CD14-positive monocyte (primary cell): ENCODE measurements around the gene CDKN2AIP. TPM values are rescaled to one million over a fixed set of nuclear protein-coding genes. Genes with fewer than 3 reads are reported as not detected.
A peak's percentile ranks its signal among the peaks of the same experiment; 100 is the strongest.

Experiments
- DNase-seq, 3 donors: peaks; one replicate each; pipeline ENCODE4 v3.0.0-alpha.2; 2011 to 2022
- H2AFZ ChIP-seq: 2 replicates; pipeline ENCODE4 v1.6.0; 2012; ENCODE audit warnings: mild to moderate bottlenecking, low read depth, low read length, inconsistent platforms; ENCODE audit not compliant: insufficient read depth, poor library complexity, severe bottlenecking
- H3K27ac ChIP-seq, 2 donors: 1 replicate in 1 of 2; 2 replicates in 1 of 2; pipeline ENCODE4 v1.5.1; 2012 to 2013; ENCODE audit warnings: low read length in 2 of 2, control low read depth in 1 of 2, inconsistent platforms in 1 of 2, low read depth in 1 of 2, mild to moderate bottlenecking in 1 of 2
- H3K27me3 ChIP-seq, 2 donors: one replicate each; pipeline versions ENCODE4 v1.6.0 to v1.6.1; 2011 to 2013; ENCODE audit warnings: low read length in 2 of 2; ENCODE audit not compliant: control insufficient read depth in 2 of 2, insufficient read depth in 2 of 2
- H3K36me3 ChIP-seq, 2 donors: replicated peaks in 1 of 2; 1 replicate in 1 of 2; 2 replicates in 1 of 2; pipeline versions ENCODE4 v1.5.1 to v1.6.1; 2012 to 2013; ENCODE audit warnings: low read length in 2 of 2, control low read depth in 1 of 2, inconsistent platforms in 1 of 2, mild to moderate bottlenecking in 1 of 2; ENCODE audit not compliant: insufficient read depth in 2 of 2, control insufficient read depth in 1 of 2
- H3K4me1 ChIP-seq, 2 donors: 1 replicate in 1 of 2; 2 replicates in 1 of 2; pipeline versions ENCODE4 v1.5.1 to v1.6.1; 2012 to 2013; ENCODE audit warnings: low read length in 2 of 2, control low read depth in 1 of 2, inconsistent platforms in 1 of 2, mild to moderate bottlenecking in 1 of 2, moderate library complexity in 1 of 2; ENCODE audit not compliant: insufficient read depth in 2 of 2, control insufficient read depth in 1 of 2
- H3K4me2 ChIP-seq: replicated peaks from 2 replicates; pipeline ENCODE3; 2012; ENCODE audit warnings: low read length, moderate library complexity, mild to moderate bottlenecking; ENCODE audit not compliant: poor library complexity, severe bottlenecking; ENCODE audit errors: extremely low read depth
- H3K4me3 ChIP-seq, 3 experiments: fragments of 200-600 bp in 1 of 3; sonication (generic) in 1 of 3; replicated peaks in 1 of 3; 1 replicate in 2 of 3; 2 replicates in 1 of 3; pipeline ENCODE4 v1.5.1; 2011 to 2013; ENCODE audit warnings: low read length in 3 of 3, mild to moderate bottlenecking in 3 of 3, control low read depth in 2 of 3, low read depth in 2 of 3, inconsistent platforms in 1 of 3, moderate library complexity in 1 of 3
- H3K79me2 ChIP-seq: 2 replicates; pipeline ENCODE4 v1.6.0; 2012; ENCODE audit warnings: mild to moderate bottlenecking, control low read depth, inconsistent platforms, low read length, moderate library complexity; ENCODE audit not compliant: insufficient read depth
- H3K9ac ChIP-seq: 2 replicates; pipeline ENCODE4 v1.6.0; 2017; ENCODE audit warnings: low read length, mild to moderate bottlenecking; ENCODE audit not compliant: insufficient read depth, poor library complexity, severe bottlenecking
- H3K9me3 ChIP-seq, 2 donors: replicated peaks in 1 of 2; 1 replicate in 1 of 2; 2 replicates in 1 of 2; pipeline versions ENCODE4 v1.5.1 to v1.6.1; 2012 to 2013; ENCODE audit warnings: low read length in 2 of 2, control low read depth in 1 of 2; ENCODE audit not compliant: control insufficient read depth in 1 of 2, insufficient read depth in 1 of 2
- H4K20me1 ChIP-seq: 2 replicates; pipeline ENCODE4 v1.6.0; 2012; ENCODE audit warnings: mild to moderate bottlenecking, low read length, control low read depth, moderate library complexity; ENCODE audit not compliant: insufficient read depth
- H3K27ac Mint-ChIP-seq, 7 donors: one replicate each; pipeline ENCODE4 v1.8.0; 2020; ENCODE audit warnings: mild to moderate bottlenecking in 7 of 7, mixed read lengths in 7 of 7, moderate library complexity in 6 of 7, inconsistent platforms in 2 of 7
- H3K27me3 Mint-ChIP-seq, 3 donors: one replicate each; pipeline ENCODE4 v1.8.0; 2021 to 2022; ENCODE audit warnings: low read depth in 3 of 3, mild to moderate bottlenecking in 3 of 3, mixed read lengths in 3 of 3, moderate library complexity in 3 of 3, inconsistent platforms in 1 of 3
- H3K36me3 Mint-ChIP-seq, 2 donors: one replicate each; pipeline ENCODE4 v1.8.0; 2020; ENCODE audit warnings: mixed read lengths in 2 of 2, inconsistent platforms in 1 of 2, mild to moderate bottlenecking in 1 of 2
- H3K4me1 Mint-ChIP-seq: one replicate; pipeline ENCODE4 v1.8.0; 2020; ENCODE audit warnings: mild to moderate bottlenecking, mixed read lengths
- H3K4me3 Mint-ChIP-seq, 2 donors: one replicate each; pipeline ENCODE4 v1.8.0; 2020; ENCODE audit warnings: mild to moderate bottlenecking in 2 of 2, mixed read lengths in 2 of 2, moderate library complexity in 1 of 2
- H3K9me3 Mint-ChIP-seq, 7 donors: one replicate each; pipeline ENCODE4 v1.8.0; 2020 to 2022; ENCODE audit warnings: mixed read lengths in 7 of 7, mild to moderate bottlenecking in 6 of 7, moderate library complexity in 6 of 7, inconsistent platforms in 2 of 7
- CTCF ChIP-seq: fragments of 200-600 bp; IDR thresholded peaks from one replicate; pipeline ENCODE4 v1.8.0; 2022; ENCODE audit warnings: antibody characterized with exemption, mild to moderate bottlenecking
- WGBS: methylation state at CpG from one replicate; pipeline ENCODE4 v1.1.5; 2013; ENCODE audit warnings: missing lambda C conversion rate; ENCODE audit not compliant: insufficient coverage; 5-methylcytosine and 5-hydroxymethylcytosine counted together
- intact Hi-C, 2 donors: fragments of 100-400 bp; cut with micrococcal nuclease; formaldehyde crosslinking; loops; one replicate each; pipeline versions ENCODE4 v1.15.0 to v1.15.1; 2023
- polyA plus RNA-seq, 3 donors: library from polyadenylated mRNA; depleted of rRNA in 1 of 3; unstranded in 2 of 3; stranded (reverse) in 1 of 3; fragments of 300-500 nt in 2 of 3; fragments of >200 nt in 1 of 3; fragmentation: Illumina TruSeq in 2 of 3; gene quantifications; 1 replicate in 2 of 3; 2 replicates in 1 of 3; pipeline ENCODE4 v1.2.3, GENCODE V29; 2012 to 2021

Gene CDKN2AIP
- polyA plus RNA-seq, 3 donors: 3.1 to 4.4 (median 3.7) TPM

- Histone ChIP-seq H3K36me3 (no peaks in the 10 kb centered on the region), H3K27me3 (no peaks in the 10 kb centered on the region), H4K20me1 (no peaks in the 10 kb centered on the region), H3K79me2 (no peaks in the 10 kb centered on the region), H3K4me3 (no peak overlapping the region), H3K9ac (no peak overlapping the region), H3K27ac (no peak overlapping the region), H3K4me1 (no peaks in the 10 kb centered on the region), H3K4me2 (no peak overlapping the region), H3K9me3 (no peaks in the 10 kb centered on the region), H2AFZ (no peak overlapping the region)
- no peak for DNase-seq
- no peak overlapping the region for H3K27ac Mint-ChIP-seq
- WGBS: 30% methylated on average over 2 of the region's 5 CpGs
- no peaks in the 10 kb centered on the region for H3K4me1 Mint-ChIP-seq
- H3K9me3 Mint-ChIP-seq: peaks cover 0 to 3% (median 0%) of the 10 kb centered on the region in 7 donors
- intact Hi-C loops: no loop called here
- peaks cover 0 to 7% (median 3%) of the 10 kb centered on the region in 3 donors for H3K27me3 Mint-ChIP-seq
- TF ChIP-seq CTCF: no peak
- no peak overlapping the region for H3K4me3 Mint-ChIP-seq
- H3K36me3 Mint-ChIP-seq: no peaks in the 10 kb centered on the region
These were observed 20.2 kb upstream of the CDKN2AIP start for GRCh38 chr4:183424109-183424744.

- Histone ChIP-seq H3K36me3 (no peaks in the 10 kb centered on the region), H2AFZ (no peak overlapping the region), H3K4me1 (peaks cover 6 to 10% of the 10 kb centered on the region in 2 donors), H3K9me3 (no peaks in the 10 kb centered on the region), H3K9ac (no peak overlapping the region), H3K27ac (no peak overlapping the region), H3K79me2 (no peaks in the 10 kb centered on the region), H3K4me3 (no peak overlapping the region), H4K20me1 (no peaks in the 10 kb centered on the region), H3K27me3 (no peaks in the 10 kb centered on the region), H3K4me2 (no peak overlapping the region)
- Mint-ChIP-seq H3K27me3 (peaks cover 0 to 9% (median 3%) of the 10 kb centered on the region in 3 donors), H3K36me3 (no peaks in the 10 kb centered on the region), H3K9me3 (peaks cover 0 to 3% (median 0%) of the 10 kb centered on the region in 7 donors), H3K27ac (peak overlapping the region in 2 of 7 donors; percentile 31 to 77), H3K4me1 (peaks cover 8% of the 10 kb centered on the region), H3K4me3 (no peak overlapping the region)
- no peak for TF ChIP-seq CTCF
- intact Hi-C loops: no loop called here
- no CpG with 5 or more reads among the region's 6 CpGs for WGBS
- DNase-seq: no peak
These were observed 17.9 kb upstream of the CDKN2AIP start for GRCh38 chr4:183426507-183426906.
